Measurements from ENCODE around the gene RSRC1.

RSRC1 gene

DNA sequence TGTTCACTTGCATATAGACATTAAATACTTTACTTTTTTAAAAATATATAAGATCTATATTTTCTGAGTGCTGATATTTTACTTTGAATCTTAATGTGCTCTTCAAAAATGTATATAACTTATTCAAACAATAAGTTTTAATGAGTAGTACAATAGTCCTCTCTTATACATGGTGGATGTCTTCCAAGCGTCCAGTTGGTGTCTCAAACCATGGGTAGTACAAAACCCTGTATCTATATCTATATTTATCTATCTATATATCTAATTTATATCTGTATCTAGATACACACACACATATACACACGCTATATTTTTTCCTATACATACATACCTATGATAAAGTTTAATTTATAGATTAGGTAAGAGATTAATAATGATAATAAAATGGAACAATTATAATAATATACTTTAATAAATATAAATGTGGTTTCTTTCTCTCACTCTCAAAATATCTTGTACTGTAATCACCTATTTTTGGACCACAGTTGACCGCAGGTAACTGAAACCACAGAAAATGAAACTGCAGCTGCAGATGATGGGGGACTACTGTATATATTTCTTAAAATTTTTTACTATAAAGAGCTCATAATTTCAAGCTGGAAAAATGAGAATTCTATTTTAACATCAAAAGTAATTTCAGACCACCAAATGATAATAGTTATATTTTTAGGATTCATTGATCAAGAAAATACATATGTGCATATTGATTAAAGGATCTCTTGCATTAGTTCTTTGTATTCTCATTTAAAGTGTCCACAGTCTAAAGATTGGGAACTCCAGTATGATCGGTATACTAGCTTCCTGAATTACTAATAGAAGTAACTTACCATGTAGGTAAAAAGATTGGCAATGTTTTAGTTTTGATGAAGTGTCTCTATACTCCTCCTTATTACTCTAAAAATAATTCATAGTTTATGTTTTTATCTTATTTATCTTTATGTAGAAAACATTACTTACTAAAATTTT is 246.0 kb downstream of the RSRC1 start:
- Histone ChIP-seq H2AFZ (ENCODE audit: low read depth, low read length) (no peak overlapping the region), H3K79me1 (replicated peaks; ENCODE audit: low read length, poor library complexity, severe bottlenecking) (peaks cover 3% of the 10 kb centered on the region), H3K27me3 (ENCODE audit: control insufficient read depth in 1 of 2, insufficient read depth in 1 of 2, low read length in 2 of 2) (no peaks in the 10 kb centered on the region), H2BK15ac (ENCODE audit: low read depth, poor library complexity, severe bottlenecking) (no peak overlapping the region), H3K23ac (ENCODE audit: low read length in 2 of 2) (no peak overlapping the region), H3K9ac (ENCODE audit: low read length) (no peak overlapping the region), H3K4me2 (ENCODE audit: low read length, poor library complexity, severe bottlenecking) (no peak overlapping the region), H3K27ac (ENCODE audit: low read length, poor library complexity, severe bottlenecking) (no peak overlapping the region), H4K91ac (ENCODE audit: low read length) (no peak overlapping the region), H3K14ac (ENCODE audit: low read length in 2 of 2) (no peak overlapping the region), H4K8ac (ENCODE audit: low read length) (no peak overlapping the region), H3K9me3 (ENCODE audit: control insufficient read depth, low read length) (peaks cover 10% of the 10 kb centered on the region), H3K36me3 (ENCODE audit: control insufficient read depth in 1 of 2, insufficient read depth in 2 of 2, low read depth in 1 of 2, low read length in 2 of 2) (peaks cover 4 to 12% of the 10 kb centered on the region in 2 experiments), H3K4me3 (ENCODE audit: insufficient read depth in 1 of 2, low read depth in 1 of 2, low read length in 2 of 2) (no peak overlapping the region), H2AK5ac (ENCODE audit: low read length, severe bottlenecking) (no peak overlapping the region), H3K4ac (ENCODE audit: low read depth in 1 of 2, low read length in 2 of 2) (no peak overlapping the region), H2BK12ac (ENCODE audit: low read length in 2 of 2) (no peak overlapping the region), H2BK5ac (ENCODE audit: low read depth, low read length, poor library complexity, severe bottlenecking) (no peak overlapping the region), H2BK120ac (ENCODE audit: low read depth, low read length) (no peak overlapping the region), H3K4me1 (ENCODE audit: control insufficient read depth, insufficient read depth, low read depth, low read length) (no peaks in the 10 kb centered on the region), H3K18ac (ENCODE audit: low read depth in 1 of 2, low read length in 2 of 2) (no peak overlapping the region)
- WGBS = no CpG with 5 or more reads among the region's 4 CpGs
- no peak for DNase-seq

DNA sequence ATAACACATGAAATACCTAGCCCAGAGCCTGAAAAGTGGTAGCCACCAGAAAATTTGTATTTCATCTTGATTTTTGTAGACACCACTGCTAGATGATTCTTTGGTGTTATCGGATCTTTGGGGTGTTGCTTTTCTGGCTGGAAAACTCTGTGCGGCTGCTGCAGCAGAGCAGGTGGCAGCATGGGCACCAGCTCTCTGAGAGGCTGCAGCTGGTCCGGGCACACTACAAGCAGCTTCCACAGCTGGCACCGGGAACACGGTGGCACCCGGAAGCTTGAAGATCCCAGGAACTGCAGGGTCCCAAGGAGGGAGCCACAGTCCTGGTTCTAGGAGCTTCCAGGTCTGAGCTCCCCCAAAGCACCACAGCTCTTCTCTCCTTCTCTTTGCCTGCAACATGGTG is 249.4 kb downstream of the RSRC1 start:
- Histone ChIP-seq H2BK12ac (ENCODE audit: low read length in 2 of 2) (no peak overlapping the region), H3K9me3 (ENCODE audit: control insufficient read depth, low read length) (peaks cover 10% of the 10 kb centered on the region), H3K36me3 (ENCODE audit: control insufficient read depth in 1 of 2, insufficient read depth in 2 of 2, low read depth in 1 of 2, low read length in 2 of 2) (peaks cover 5 to 12% of the 10 kb centered on the region in 2 experiments), H3K79me1 (replicated peaks; ENCODE audit: low read length, poor library complexity, severe bottlenecking) (peaks cover 3% of the 10 kb centered on the region), H3K4ac (ENCODE audit: low read depth in 1 of 2, low read length in 2 of 2) (no peak overlapping the region), H2BK5ac (ENCODE audit: low read depth, low read length, poor library complexity, severe bottlenecking) (no peak overlapping the region), H3K9ac (ENCODE audit: low read length) (no peak overlapping the region), H3K18ac (ENCODE audit: low read depth in 1 of 2, low read length in 2 of 2) (no peak overlapping the region), H3K4me3 (ENCODE audit: insufficient read depth in 1 of 2, low read depth in 1 of 2, low read length in 2 of 2) (no peak overlapping the region), H2AFZ (ENCODE audit: low read depth, low read length) (no peak overlapping the region), H3K4me1 (ENCODE audit: control insufficient read depth, insufficient read depth, low read depth, low read length) (no peaks in the 10 kb centered on the region), H3K4me2 (ENCODE audit: low read length, poor library complexity, severe bottlenecking) (no peak overlapping the region), H2BK15ac (ENCODE audit: low read depth, poor library complexity, severe bottlenecking) (no peak overlapping the region), H3K27ac (ENCODE audit: low read length, poor library complexity, severe bottlenecking) (no peak overlapping the region), H3K23ac (ENCODE audit: low read length in 2 of 2) (no peak overlapping the region), H4K8ac (ENCODE audit: low read length) (no peak overlapping the region), H2AK5ac (ENCODE audit: low read length, severe bottlenecking) (no peak overlapping the region), H2BK120ac (ENCODE audit: low read depth, low read length) (no peak overlapping the region), H3K27me3 (ENCODE audit: control insufficient read depth in 1 of 2, insufficient read depth in 1 of 2, low read length in 2 of 2) (no peaks in the 10 kb centered on the region), H4K91ac (ENCODE audit: low read length) (no peak overlapping the region), H3K14ac (ENCODE audit: low read length in 2 of 2) (no peak overlapping the region)
- WGBS = 98% methylated on average over 6 of the region's 6 CpGs
- DNase-seq = no peak

DNA sequence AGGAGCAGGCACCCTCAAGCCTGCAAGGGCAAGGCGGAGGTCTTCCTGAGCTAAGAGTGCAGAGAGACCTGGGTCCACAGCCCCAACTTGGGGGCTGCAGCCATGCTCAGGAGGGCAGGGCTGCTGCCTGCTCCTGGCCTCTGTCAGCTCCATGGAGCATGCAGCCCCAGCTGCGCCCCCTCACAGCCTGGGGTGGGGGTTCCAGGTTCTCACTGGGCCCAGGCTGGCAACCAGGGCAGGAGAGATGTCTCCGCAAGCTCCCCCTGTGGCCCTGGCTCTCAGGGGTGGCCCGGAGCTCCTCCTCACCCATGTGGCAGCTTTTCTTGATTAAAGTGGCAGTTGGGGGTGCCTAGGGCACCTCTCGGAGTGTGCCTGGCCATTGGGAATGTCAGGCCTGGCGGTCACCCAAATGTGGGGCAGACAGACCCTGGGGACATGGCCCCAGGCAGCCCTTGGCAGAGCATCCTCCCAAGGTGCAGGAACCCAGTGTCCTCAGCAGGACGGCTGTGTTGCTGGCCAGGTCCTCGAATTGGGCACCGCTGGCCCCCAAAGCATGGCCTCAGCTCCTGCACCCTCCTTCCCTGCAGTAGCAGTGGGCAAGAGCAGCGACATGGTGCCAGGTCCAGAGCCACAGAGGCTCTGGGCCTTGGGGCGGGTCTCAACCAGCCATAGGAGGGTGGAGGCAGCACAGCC is 251.0 kb downstream of the RSRC1 start:
- Histone ChIP-seq H2BK5ac (ENCODE audit: low read depth, low read length, poor library complexity, severe bottlenecking) (no peak overlapping the region), H2BK120ac (ENCODE audit: low read depth, low read length) (no peak overlapping the region), H3K9ac (ENCODE audit: low read length) (no peak overlapping the region), H3K18ac (ENCODE audit: low read depth in 1 of 2, low read length in 2 of 2) (no peak overlapping the region), H3K36me3 (ENCODE audit: control insufficient read depth in 1 of 2, insufficient read depth in 2 of 2, low read depth in 1 of 2, low read length in 2 of 2) (peaks cover 5 to 12% of the 10 kb centered on the region in 2 experiments), H4K91ac (ENCODE audit: low read length) (no peak overlapping the region), H3K9me3 (ENCODE audit: control insufficient read depth, low read length) (peaks cover 12% of the 10 kb centered on the region), H4K8ac (ENCODE audit: low read length) (no peak overlapping the region), H3K27ac (ENCODE audit: low read length, poor library complexity, severe bottlenecking) (no peak overlapping the region), H3K4ac (ENCODE audit: low read depth in 1 of 2, low read length in 2 of 2) (no peak overlapping the region), H2AFZ (ENCODE audit: low read depth, low read length) (no peak overlapping the region), H3K4me2 (ENCODE audit: low read length, poor library complexity, severe bottlenecking) (no peak overlapping the region), H2AK5ac (ENCODE audit: low read length, severe bottlenecking) (no peak overlapping the region), H3K79me1 (replicated peaks; ENCODE audit: low read length, poor library complexity, severe bottlenecking) (peaks cover 3% of the 10 kb centered on the region), H2BK12ac (ENCODE audit: low read length in 2 of 2) (no peak overlapping the region), H3K27me3 (ENCODE audit: control insufficient read depth in 1 of 2, insufficient read depth in 1 of 2, low read length in 2 of 2) (no peaks in the 10 kb centered on the region), H3K23ac (ENCODE audit: low read length in 2 of 2) (no peak overlapping the region), H3K4me1 (ENCODE audit: control insufficient read depth, insufficient read depth, low read depth, low read length) (no peaks in the 10 kb centered on the region), H3K4me3 (ENCODE audit: insufficient read depth in 1 of 2, low read depth in 1 of 2, low read length in 2 of 2) (no peak overlapping the region), H3K14ac (ENCODE audit: low read length in 2 of 2) (no peak overlapping the region), H2BK15ac (ENCODE audit: low read depth, poor library complexity, severe bottlenecking) (no peak overlapping the region)
- DNase-seq = no peak
- WGBS = 96% methylated on average over 11 of the region's 11 CpGs

DNA sequence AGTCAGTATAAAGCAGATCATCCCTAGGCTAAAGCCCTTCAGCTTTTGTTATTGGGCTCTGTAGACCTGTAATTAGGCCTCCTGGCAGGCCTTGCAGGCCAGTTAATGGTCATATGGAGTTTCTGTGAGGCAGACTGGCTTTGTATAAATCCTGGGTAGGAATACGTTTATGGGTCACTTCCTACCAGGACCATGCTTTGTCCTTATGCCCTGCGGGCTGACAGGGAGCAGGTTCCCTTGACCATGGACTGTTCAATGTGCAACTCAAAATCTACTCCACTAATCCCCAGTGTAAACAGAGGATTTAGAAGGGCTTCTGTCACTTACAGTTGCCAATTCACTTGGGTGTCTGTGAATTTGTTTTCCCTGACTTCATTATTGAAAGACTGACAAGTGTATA is 258.4 kb downstream of the RSRC1 start:
- no peak overlapping the region for H2AK5ac ChIP-seq (ENCODE audit: low read length, severe bottlenecking)
- no peak overlapping the region for H2BK15ac ChIP-seq (ENCODE audit: low read depth, poor library complexity, severe bottlenecking)
- H3K27me3 ChIP-seq (ENCODE audit: control insufficient read depth in 1 of 2, insufficient read depth in 1 of 2, low read length in 2 of 2) = no peaks in the 10 kb centered on the region
- no peak overlapping the region for H2BK5ac ChIP-seq (ENCODE audit: low read depth, low read length, poor library complexity, severe bottlenecking)
- H2BK120ac ChIP-seq (ENCODE audit: low read depth, low read length) = no peak overlapping the region
- H2AFZ ChIP-seq (ENCODE audit: low read depth, low read length) = no peak overlapping the region
- no peak overlapping the region for H3K9ac ChIP-seq (ENCODE audit: low read length)
- no peak overlapping the region for H2BK12ac ChIP-seq (ENCODE audit: low read length in 2 of 2)
- H3K18ac ChIP-seq (ENCODE audit: low read depth in 1 of 2, low read length in 2 of 2) = no peak overlapping the region
- peaks cover 3% of the 10 kb centered on the region for H3K9me3 ChIP-seq (ENCODE audit: control insufficient read depth, low read length)
- no peak overlapping the region for H3K4ac ChIP-seq (ENCODE audit: low read depth in 1 of 2, low read length in 2 of 2)
- no peak overlapping the region for H4K91ac ChIP-seq (ENCODE audit: low read length)
- H3K36me3 ChIP-seq (ENCODE audit: control insufficient read depth in 1 of 2, insufficient read depth in 2 of 2, low read depth in 1 of 2, low read length in 2 of 2) = no peaks in the 10 kb centered on the region
- H3K23ac ChIP-seq (ENCODE audit: low read length in 2 of 2) = no peak overlapping the region
- 16% methylated on average over 2 of the region's 2 CpGs for WGBS
- H3K4me3 ChIP-seq (ENCODE audit: insufficient read depth in 1 of 2, low read depth in 1 of 2, low read length in 2 of 2) = no peak overlapping the region
- H3K14ac ChIP-seq (ENCODE audit: low read length in 2 of 2) = no peak overlapping the region
- H4K8ac ChIP-seq (ENCODE audit: low read length) = no peak overlapping the region
- no peaks in the 10 kb centered on the region for H3K4me1 ChIP-seq (ENCODE audit: control insufficient read depth, insufficient read depth, low read depth, low read length)
- no peak for DNase-seq
- no peaks in the 10 kb centered on the region for H3K79me1 ChIP-seq (replicated peaks; ENCODE audit: low read length, poor library complexity, severe bottlenecking)
- no peak overlapping the region for H3K27ac ChIP-seq (ENCODE audit: low read length, poor library complexity, severe bottlenecking)
- H3K4me2 ChIP-seq (ENCODE audit: low read length, poor library complexity, severe bottlenecking) = no peak overlapping the region

All from mesenchymal stem cell (in vitro differentiated cells and primary cell).